Fibroblast of lung (primary cell): ENCODE measurements around the gene PPP1R7. TPM values are rescaled to one million over a fixed set of nuclear protein-coding genes. Genes with fewer than 3 reads are reported as not detected.

Experiments used
- DNase-seq, 2 donors: peaks; one replicate each; pipeline versions ENCODE4 v3.0.0 to v3.0.0-alpha.2; 2010; ENCODE audit warnings: low read depth in 2 of 2
- H2AFZ ChIP-seq: 2 replicates; pipeline ENCODE4 v1.5.1; 2012; ENCODE audit warnings: low read length, control low read depth, inconsistent platforms
- H3K27ac ChIP-seq: 2 replicates; pipeline ENCODE4 v1.5.1; 2011; ENCODE audit warnings: low read length, control low read depth; ENCODE audit not compliant: insufficient read depth
- H3K27me3 ChIP-seq: 2 replicates; pipeline ENCODE4 v1.5.1; 2011; ENCODE audit warnings: mild to moderate bottlenecking, low read length; ENCODE audit not compliant: control insufficient read depth, insufficient read depth
- H3K36me3 ChIP-seq: 2 replicates; pipeline ENCODE4 v1.5.1; 2011; ENCODE audit warnings: low read length; ENCODE audit not compliant: control insufficient read depth, insufficient read depth
- H3K4me1 ChIP-seq: 2 replicates; pipeline ENCODE4 v1.5.1; 2011; ENCODE audit warnings: low read length; ENCODE audit not compliant: control insufficient read depth, insufficient read depth; ENCODE audit errors: extremely low read depth
- H3K4me2 ChIP-seq: 2 replicates; pipeline ENCODE4 v1.5.1; 2011; ENCODE audit warnings: low read length, control low read depth; ENCODE audit not compliant: insufficient read depth; ENCODE audit errors: extremely low read depth
- H3K4me3 ChIP-seq, 4 experiments: fragments of 200-600 bp in 1 of 4; sonication (generic) in 1 of 4; replicated peaks in 1 of 4; 2 replicates each; pipeline ENCODE4 v1.5.1; 2011 to 2016; ENCODE audit warnings: low read length in 4 of 4, low read depth in 3 of 4, mild to moderate bottlenecking in 3 of 4, control low read depth in 2 of 4, inconsistent platforms in 1 of 4, mixed read lengths in 1 of 4; ENCODE audit not compliant: insufficient read depth in 1 of 4; ENCODE audit errors: control extremely low read depth in 1 of 4
- H3K79me2 ChIP-seq: 2 replicates; pipeline ENCODE4 v1.5.1; 2012; ENCODE audit warnings: mild to moderate bottlenecking, low read length, inconsistent platforms; ENCODE audit not compliant: control insufficient read depth, insufficient read depth
- H3K9ac ChIP-seq: 2 replicates; pipeline ENCODE4 v1.5.1; 2011; ENCODE audit warnings: mild to moderate bottlenecking, low read length, control low read depth; ENCODE audit not compliant: insufficient read depth
- H3K9me3 ChIP-seq: 2 replicates; pipeline ENCODE4 v1.5.1; 2012; ENCODE audit warnings: low read depth, low read length; ENCODE audit not compliant: control insufficient read depth, insufficient read depth
- H4K20me1 ChIP-seq: 2 replicates; pipeline ENCODE4 v1.5.1; 2011; ENCODE audit warnings: low read length; ENCODE audit not compliant: control insufficient read depth, insufficient read depth; ENCODE audit errors: extremely low read depth
- EZH2 ChIP-seq: IDR thresholded peaks from 2 replicates; pipeline ENCODE4 v1.5.1; 2012; ENCODE audit warnings: low read length, control low read depth, mild to moderate bottlenecking; ENCODE audit errors: missing control alignments
- polyA plus RNA-seq, 2 donors: library from polyadenylated mRNA; depleted of rRNA in 1 of 2; stranded (reverse) in 1 of 2; unstranded in 1 of 2; fragments of >200 nt; gene quantifications; 2 replicates each; pipeline ENCODE4 v1.2.1, GENCODE V29; 2011 to 2012; ENCODE audit warnings: missing spikeins in 1 of 2
- total RNA-seq: library from RNA; depleted of rRNA; stranded (reverse); fragments of >200 nt; gene quantifications from 2 replicates; pipeline ENCODE4 v1.2.1, GENCODE V29; 2014
- TF ChIP-seq, protein P1 (sequence below), 2 donors: IDR thresholded peaks in 1 of 2; conservative IDR thresholded peaks in 1 of 2; 1 replicate in 1 of 2; 2 replicates in 1 of 2; pipeline ENCODE4 v1.5.1; 2011 to 2012; ENCODE audit warnings: low read length in 2 of 2, control low read depth in 1 of 2, inconsistent platforms in 1 of 2, low read depth in 1 of 2, mild to moderate bottlenecking in 1 of 2

PPP1R7 gene
- total and polyA plus RNA-seq, 2 donors (not counting 1 experiment from before 2014, with no cell fraction given), result 70.7 to 141 TPM

DNA sequence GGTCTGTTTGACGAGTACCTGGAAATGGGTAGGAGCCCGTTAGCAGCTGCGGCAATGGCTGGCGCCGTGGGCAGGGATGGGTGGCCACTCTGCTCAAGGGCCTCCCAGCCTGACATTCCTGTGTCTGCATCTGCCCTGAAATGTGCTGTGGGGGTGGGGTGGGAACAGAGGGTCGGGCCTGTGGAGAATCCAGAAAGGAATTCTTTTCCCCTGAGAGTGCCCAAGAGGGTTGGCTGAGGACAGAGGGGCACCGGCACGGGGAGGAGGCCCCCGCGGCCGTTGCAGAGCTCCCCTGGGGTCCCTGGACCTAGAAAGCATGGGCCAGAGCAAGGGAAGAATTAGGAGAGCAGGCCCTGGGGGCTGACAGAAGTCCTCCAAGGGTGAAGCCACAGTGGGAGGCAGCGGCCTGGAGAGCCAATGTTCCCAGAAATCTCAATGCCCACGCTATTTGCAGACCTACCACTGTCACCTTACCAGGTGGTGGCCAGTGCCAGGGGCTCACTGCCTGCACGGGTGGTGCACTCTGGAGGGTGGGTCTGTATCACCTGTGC lies 66.0 kb downstream of the PPP1R7 start:
- no peak overlapping the region for H3K4me2 ChIP-seq
- no peaks in the 10 kb centered on the region for H3K9me3 ChIP-seq
- DNase-seq, result no peak
- no peaks in the 10 kb centered on the region for H4K20me1 ChIP-seq
- H3K4me1 ChIP-seq, result no peaks in the 10 kb centered on the region
- H3K4me3 ChIP-seq, result no peak overlapping the region
- peaks cover 13% of the 10 kb centered on the region for H3K27me3 ChIP-seq
- no peak overlapping the region for H2AFZ ChIP-seq
- H3K79me2 ChIP-seq, result no peaks in the 10 kb centered on the region
- no peak overlapping the region for H3K9ac ChIP-seq
- no peak for TF ChIP-seq EZH2
- TF ChIP-seq, protein P1, sequence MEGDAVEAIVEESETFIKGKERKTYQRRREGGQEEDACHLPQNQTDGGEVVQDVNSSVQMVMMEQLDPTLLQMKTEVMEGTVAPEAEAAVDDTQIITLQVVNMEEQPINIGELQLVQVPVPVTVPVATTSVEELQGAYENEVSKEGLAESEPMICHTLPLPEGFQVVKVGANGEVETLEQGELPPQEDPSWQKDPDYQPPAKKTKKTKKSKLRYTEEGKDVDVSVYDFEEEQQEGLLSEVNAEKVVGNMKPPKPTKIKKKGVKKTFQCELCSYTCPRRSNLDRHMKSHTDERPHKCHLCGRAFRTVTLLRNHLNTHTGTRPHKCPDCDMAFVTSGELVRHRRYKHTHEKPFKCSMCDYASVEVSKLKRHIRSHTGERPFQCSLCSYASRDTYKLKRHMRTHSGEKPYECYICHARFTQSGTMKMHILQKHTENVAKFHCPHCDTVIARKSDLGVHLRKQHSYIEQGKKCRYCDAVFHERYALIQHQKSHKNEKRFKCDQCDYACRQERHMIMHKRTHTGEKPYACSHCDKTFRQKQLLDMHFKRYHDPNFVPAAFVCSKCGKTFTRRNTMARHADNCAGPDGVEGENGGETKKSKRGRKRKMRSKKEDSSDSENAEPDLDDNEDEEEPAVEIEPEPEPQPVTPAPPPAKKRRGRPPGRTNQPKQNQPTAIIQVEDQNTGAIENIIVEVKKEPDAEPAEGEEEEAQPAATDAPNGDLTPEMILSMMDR (conservative IDR thresholded peaks at IDR 0.05 in 1 of 2, IDR thresholded peaks at IDR 0.05 in 1 of 2; ENCODE audit: low read depth in 1 of 2, low read length in 2 of 2), result no peak
- H3K36me3 ChIP-seq, result no peaks in the 10 kb centered on the region
- no peak overlapping the region for H3K27ac ChIP-seq

DNA sequence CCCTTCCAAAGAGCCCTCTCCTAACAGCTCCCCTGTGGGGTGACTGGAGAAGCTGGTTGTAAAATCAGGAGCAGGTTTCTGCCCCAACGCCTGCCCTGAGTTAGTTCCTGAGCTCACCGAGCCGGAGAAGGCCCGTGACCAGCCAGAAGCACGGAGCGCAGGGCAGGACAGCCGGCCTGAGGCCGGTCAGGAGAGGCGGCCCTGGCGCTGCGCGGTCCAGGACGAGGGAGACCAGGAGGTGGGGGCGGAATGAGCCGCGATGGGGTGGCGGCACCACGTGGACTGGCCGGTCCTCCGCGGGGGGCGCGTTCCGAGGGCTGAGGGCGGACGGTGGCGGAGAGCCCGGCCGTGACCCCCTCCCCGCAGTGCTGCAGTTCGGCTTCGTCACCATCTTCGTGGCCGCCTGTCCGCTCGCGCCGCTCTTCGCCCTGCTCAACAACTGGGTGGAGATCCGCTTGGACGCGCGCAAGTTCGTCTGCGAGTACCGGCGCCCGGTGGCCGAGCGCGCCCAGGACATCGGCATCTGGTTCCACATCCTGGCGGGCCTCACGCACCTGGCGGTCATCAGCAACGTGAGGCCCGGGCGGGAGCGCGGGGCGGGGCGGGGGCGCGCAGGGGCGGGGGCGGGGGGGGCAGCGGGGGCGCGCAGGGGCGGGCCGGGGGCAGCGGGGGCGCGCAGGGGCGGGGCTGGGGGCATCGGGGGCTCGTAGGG lies 67.2 kb downstream of the PPP1R7 start:
- peak; percentile 75 to 79 for DNase-seq
- no peaks in the 10 kb centered on the region for H4K20me1 ChIP-seq
- H3K9ac ChIP-seq, result peak overlapping the region; percentile 55
- peak overlapping the region; percentile 51 for H3K27ac ChIP-seq
- H3K4me1 ChIP-seq, result no peaks in the 10 kb centered on the region
- no peaks in the 10 kb centered on the region for H3K36me3 ChIP-seq
- peaks cover 10% of the 10 kb centered on the region for H3K27me3 ChIP-seq
- peak overlapping the region; percentile 80 for H3K4me2 ChIP-seq
- peak overlapping the region; percentile 76 for H2AFZ ChIP-seq
- peak overlapping the region in 3 of 4 experiments; percentile 36 to 47 (median 46) for H3K4me3 ChIP-seq
- no peak for TF ChIP-seq EZH2
- TF ChIP-seq, protein P1 (conservative IDR thresholded peaks at IDR 0.05 in 1 of 2, IDR thresholded peaks at IDR 0.05 in 1 of 2; ENCODE audit: low read depth in 1 of 2, low read length in 2 of 2), result no peak
- H3K9me3 ChIP-seq, result no peaks in the 10 kb centered on the region
- no peaks in the 10 kb centered on the region for H3K79me2 ChIP-seq

DNA sequence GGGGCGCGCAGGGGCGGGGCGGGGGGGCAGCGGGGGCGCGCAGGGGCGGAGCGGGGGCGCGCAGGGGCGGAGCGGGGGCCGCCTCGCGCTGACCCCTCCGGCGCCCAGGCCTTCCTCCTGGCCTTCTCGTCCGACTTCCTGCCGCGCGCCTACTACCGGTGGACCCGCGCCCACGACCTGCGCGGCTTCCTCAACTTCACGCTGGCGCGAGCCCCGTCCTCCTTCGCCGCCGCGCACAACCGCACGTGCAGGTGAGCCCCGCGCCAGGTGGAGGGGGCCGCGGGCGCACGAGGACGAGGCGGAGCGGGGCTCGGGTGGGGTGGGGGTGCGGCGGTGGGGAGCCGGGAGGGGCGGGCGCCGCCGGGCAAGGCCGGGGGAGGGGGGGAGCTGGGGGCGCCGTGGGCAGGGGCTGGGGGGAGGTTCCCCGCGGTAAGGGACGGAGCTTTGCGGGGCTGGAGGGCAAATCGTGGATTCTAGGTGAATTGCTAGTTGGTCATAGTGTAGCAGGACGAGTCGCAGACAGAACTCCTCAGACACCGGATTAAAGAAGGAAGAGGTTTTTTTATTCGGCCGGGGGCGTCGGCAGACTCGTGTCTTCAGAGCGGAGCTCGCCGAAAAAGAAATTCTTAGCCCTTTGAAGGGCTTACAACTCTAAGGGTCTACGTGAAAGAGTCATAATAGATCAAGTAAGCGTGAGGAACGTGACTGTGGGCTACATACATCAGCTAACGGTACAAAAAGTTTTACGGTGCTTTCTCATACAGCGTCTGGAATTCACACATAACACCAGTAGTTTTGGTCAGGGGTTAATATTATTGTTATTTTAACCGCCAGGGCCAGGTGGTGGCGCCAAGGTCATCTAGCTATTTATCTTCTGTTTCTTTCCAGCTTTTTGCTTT lies 68.1 kb downstream of the PPP1R7 start:
- peak overlapping the region; percentile 85 for H3K4me2 ChIP-seq
- TF ChIP-seq, protein P1 (conservative IDR thresholded peaks at IDR 0.05 in 1 of 2, IDR thresholded peaks at IDR 0.05 in 1 of 2; ENCODE audit: low read depth in 1 of 2, low read length in 2 of 2), result peak in 1 of 2 donors; percentile 18
- no peak for TF ChIP-seq EZH2
- peak overlapping the region; percentile 51 to 78 (median 58) for H3K4me3 ChIP-seq
- no peaks in the 10 kb centered on the region for H3K4me1 ChIP-seq
- peak overlapping the region; percentile 41 for H2AFZ ChIP-seq
- peak in 1 of 2 donors; percentile 24 for DNase-seq
- H3K9me3 ChIP-seq, result no peaks in the 10 kb centered on the region
- H3K9ac ChIP-seq, result peak overlapping the region; percentile 16
- no peaks in the 10 kb centered on the region for H3K36me3 ChIP-seq
- H3K79me2 ChIP-seq, result no peaks in the 10 kb centered on the region
- H4K20me1 ChIP-seq, result peaks cover 2% of the 10 kb centered on the region
- H3K27ac ChIP-seq, result no peak overlapping the region
- H3K27me3 ChIP-seq, result peaks cover 3% of the 10 kb centered on the region
